Femur (tissue), 1 donor: ENCODE measurements around the gene MDM4.
A peak's percentile ranks its signal among the peaks of the same experiment; 100 is the strongest.
"Not testable (repeated sequence)": the region's sequence is repeated elsewhere in the genome, so short reads cannot be mapped to it uniquely, and the experiment has no call there.

ENCODE experiments used
- DNase-seq: peaks from one replicate; pipeline ENCODE4 v3.0.0-alpha.2; 2017

MDM4 gene

GRCh38 chr1:204493145-204493983 is 22.8 kb upstream of the MDM4 start:
- peak; percentile 85 for DNase-seq

- peak; percentile 58 for DNase-seq
These were observed 22.3 kb upstream of the MDM4 start for GRCh38 chr1:204493984-204494280.

GRCh38 chr1:204494281-204495077 is 21.7 kb upstream of the MDM4 start, which contains the start of gene PIK3C2B:
Gene PIK3C2B, minus strand, starts transcription at chr1:204494805. Its CDS starts 25,003 bp downstream, at chr1:204469802.
- peak; percentile 90 for DNase-seq

GRCh38 chr1:204495078-204495753 is 21.0 kb upstream of the MDM4 start:
- DNase-seq = no peak

GRCh38 chr1:204495777-204496176 is 20.4 kb upstream of the MDM4 start:
- no peak for DNase-seq

- DNase-seq = no peak
These were observed 17.2 kb upstream of the MDM4 start for GRCh38 chr1:204498981-204499380.

- DNase-seq = no peak
These were observed 16.4 kb upstream of the MDM4 start for GRCh38 chr1:204499511-204500468.

GRCh38 chr1:204502241-204502640 is 14.0 kb upstream of the MDM4 start:
- no peak for DNase-seq

- no peak for DNase-seq
These were observed 12.9 kb upstream of the MDM4 start for GRCh38 chr1:204503122-204503912.

- no peak for DNase-seq
These were observed 12.2 kb upstream of the MDM4 start for GRCh38 chr1:204503913-204504519.

GRCh38 chr1:204505674-204506200 is 10.5 kb upstream of the MDM4 start:
- no peak for DNase-seq

- peak; percentile 88 for DNase-seq
These were observed 9.8 kb upstream of the MDM4 start for GRCh38 chr1:204506201-204506968.

GRCh38 chr1:204506969-204507316 is 9.3 kb upstream of the MDM4 start:
- DNase-seq = peak; percentile 94

- DNase-seq = peak; percentile 74
These were observed 8.7 kb upstream of the MDM4 start for GRCh38 chr1:204507317-204508105.

GRCh38 chr1:204509186-204509635 is 7.0 kb upstream of the MDM4 start:
- DNase-seq = no peak

- DNase-seq = no peak
These were observed 4.8 kb upstream of the MDM4 start for GRCh38 chr1:204511366-204511765.

- DNase-seq = no peak
These were observed 3.0 kb upstream of the MDM4 start for GRCh38 chr1:204513117-204513716.

- no peak for DNase-seq
These were observed 1.4 kb upstream of the MDM4 start for GRCh38 chr1:204514828-204515227.

GRCh38 chr1:204517382-204517781 is 1.2 kb downstream of the MDM4 start:
- not testable (repeated sequence) for DNase-seq
